ENCODE measurements around the gene ADD2.

ADD2 gene

GRCh38 chr2:70697603-70698383, 70.2 kb downstream of the ADD2 start:
- no peak for DNase-seq

GRCh38 chr2:70696142-70696541, 71.9 kb downstream of the ADD2 start:
- DNase-seq = no peak

GRCh38 chr2:70692256-70692655, 75.7 kb downstream of the ADD2 start:
- no peak for DNase-seq

GRCh38 chr2:70691497-70692140, 76.4 kb downstream of the ADD2 start:
- no peak for DNase-seq

GRCh38 chr2:70690846-70691245, 77.2 kb downstream of the ADD2 start:
- no peak for DNase-seq

GRCh38 chr2:70688427-70688826, 79.6 kb downstream of the ADD2 start:
- DNase-seq = no peak

- DNase-seq = no peak
Observed at GRCh38 chr2:70687461-70687795, 80.6 kb downstream of the ADD2 start.

- DNase-seq = peak; percentile 51
Observed at GRCh38 chr2:70686577-70687460, 81.2 kb downstream of the ADD2 start.

- no peak for DNase-seq
Observed at GRCh38 chr2:70685771-70686171, 82.2 kb downstream of the ADD2 start.

- DNase-seq = no peak
Observed at GRCh38 chr2:70684846-70685622, 83.0 kb downstream of the ADD2 start.

- DNase-seq = no peak
Observed at GRCh38 chr2:70683455-70683854, 84.5 kb downstream of the ADD2 start.

- DNase-seq = no peak
Observed at GRCh38 chr2:70680735-70681134, 87.3 kb downstream of the ADD2 start.

GRCh38 chr2:70679259-70679658, 88.7 kb downstream of the ADD2 start:
- DNase-seq = no peak

GRCh38 chr2:70678576-70679143, 89.3 kb downstream of the ADD2 start:
- DNase-seq = no peak

- DNase-seq = no peak
Observed at GRCh38 chr2:70676301-70677035, 91.5 kb downstream of the ADD2 start.

- DNase-seq = no peak
Observed at GRCh38 chr2:70675862-70676261, 92.1 kb downstream of the ADD2 start.

- DNase-seq = no peak
Observed at GRCh38 chr2:70674636-70675430, 93.2 kb downstream of the ADD2 start.

GRCh38 chr2:70673041-70673647, 94.9 kb downstream of the ADD2 start:
- no peak for DNase-seq

- DNase-seq = no peak
Observed at GRCh38 chr2:70671092-70671675, 96.8 kb downstream of the ADD2 start.

GRCh38 chr2:70670626-70671025, 97.4 kb downstream of the ADD2 start:
- DNase-seq = no peak

All from 8988T (cell line).